K562 (cell line): Measurements from ENCODE around the gene WNT11. TPM values are rescaled to one million over a fixed set of nuclear protein-coding genes. Genes with fewer than 3 reads are reported as not detected.

ENCODE experiments used
- ATAC-seq: fragments of 200-7000 bp; cut with Tn5 transposase; 3 replicates; pipeline ENCODE4 v1.9.1; 2020; ENCODE audit warnings: moderate library complexity
- BruUV-seq: library from RNA; stranded (reverse); fragments of 400-500 nt; replicated peaks from 2 replicates; lab custom pipeline; 2021; lab: Mats Ljungman, UMichigan
- CTCF ChIA-PET: fragments of 300-600 bp; formaldehyde crosslinking; extraction: SDS; loops from one replicate; lab custom pipeline; 2021; ENCODE audit warnings: low intra/inter-chr PET ratio; lab: Yijun Ruan, JAX
- POLR2A ChIA-PET: fragments of 300-600, 350-650 bp; sonication (Branson Sonifier 250); formaldehyde crosslinking; extraction: SDS; loops from one replicate; lab custom pipeline; 2021; ENCODE audit warnings: antibody characterized with exemption, inconsistent platforms; lab: Yijun Ruan, JAX
- DNase-seq, 4 experiments: peaks; one replicate each; pipeline versions ENCODE4 v3.0.0 to v3.0.0-alpha.2; 2011 to 2018; ENCODE audit warnings: low spot score in 3 of 4, mixed read lengths in 3 of 4; ENCODE audit errors: extremely low read depth in 1 of 4
- FAIRE-seq: peaks from 2 replicates; lab custom pipeline; 2011; peaks lifted over from hg19 to GRCh38; lab: Jason Lieb, UNC
- H2AFZ ChIP-seq: 2 replicates; pipeline ENCODE4 v1.6.0; 2011; ENCODE audit warnings: low read depth, low read length, control low read depth, inconsistent platforms
- H3K27ac ChIP-seq: fragments of 200-600 bp; 3 replicates; pipeline ENCODE4 v1.8.0; 2011; ENCODE audit warnings: low read depth, mild to moderate bottlenecking, control low read depth, inconsistent platforms, low read length, moderate library complexity, mixed read lengths; ENCODE audit errors: extremely low read depth
- H3K27me3 ChIP-seq, 2 experiments: fragments of 300-600 bp in 1 of 2; 2 replicates in 1 of 2; 3 replicates in 1 of 2; pipeline versions ENCODE4 v1.6.0 to v1.8.0; 2011; ENCODE audit warnings: inconsistent platforms in 2 of 2, low read length in 2 of 2, mild to moderate bottlenecking in 1 of 2, mixed read lengths in 1 of 2, moderate library complexity in 1 of 2; ENCODE audit not compliant: control insufficient read depth in 2 of 2, insufficient read depth in 2 of 2
- H3K36me3 ChIP-seq: fragments of 300-600 bp; 3 replicates; pipeline ENCODE4 v1.8.0; 2011; ENCODE audit warnings: mild to moderate bottlenecking, low read length, inconsistent platforms; ENCODE audit not compliant: control insufficient read depth, insufficient read depth
- H3K4me1 ChIP-seq, 2 experiments: fragments of 200-600 bp in 1 of 2; replicated peaks in 1 of 2; 2 replicates in 1 of 2; 3 replicates in 1 of 2; pipeline versions ENCODE4 v1.5.1 to v1.8.0; 2011; ENCODE audit warnings: inconsistent platforms in 2 of 2, low read length in 2 of 2, mild to moderate bottlenecking in 1 of 2, mixed read lengths in 1 of 2, moderate library complexity in 1 of 2; ENCODE audit not compliant: control insufficient read depth in 2 of 2, insufficient read depth in 2 of 2
- H3K4me2 ChIP-seq: 2 replicates; pipeline ENCODE4 v1.6.1; 2011; ENCODE audit warnings: low read length, control low read depth, inconsistent platforms, mixed read lengths; ENCODE audit not compliant: insufficient read depth
- H3K4me3 ChIP-seq: fragments of 200-600 bp; sonication (generic), shearing (Covaris generic); 2 replicates; pipeline ENCODE4 v1.5.1; 2016; ENCODE audit warnings: control low read depth, inconsistent platforms
- H3K79me2 ChIP-seq: fragments of 200-600 bp; 3 replicates; pipeline ENCODE4 v1.8.0; 2011; ENCODE audit warnings: low read length, inconsistent platforms; ENCODE audit not compliant: control insufficient read depth, insufficient read depth
- H3K9ac ChIP-seq, 2 experiments: 2 replicates each; pipeline versions ENCODE4 v1.6.0 to v1.6.1; 2011; ENCODE audit warnings: low read depth in 2 of 2, low read length in 2 of 2, control low read depth in 1 of 2, inconsistent platforms in 1 of 2, mild to moderate bottlenecking in 1 of 2, mixed read lengths in 1 of 2; ENCODE audit not compliant: insufficient read depth in 1 of 2
- H3K9me1 ChIP-seq: one replicate; pipeline ENCODE4 v1.6.0; 2011; ENCODE audit warnings: inconsistent platforms, mild to moderate bottlenecking, low read length, moderate library complexity; ENCODE audit not compliant: control insufficient read depth, insufficient read depth
- H3K9me3 ChIP-seq: replicated peaks from 2 replicates; pipeline ENCODE4 v1.5.1; 2011; ENCODE audit warnings: low read depth, low read length, inconsistent platforms; ENCODE audit not compliant: control insufficient read depth, insufficient read depth
- H4K20me1 ChIP-seq: replicated peaks from 2 replicates; pipeline ENCODE4 v1.6.1; 2011; ENCODE audit warnings: low read length, inconsistent platforms, mixed read lengths; ENCODE audit not compliant: control insufficient read depth, insufficient read depth
- CLOCK ChIP-seq: fragments of 250-450 bp; sonication (Bioruptor Pico); IDR thresholded peaks from 2 replicates; pipeline ENCODE4 v1.4.0; 2020; ENCODE audit warnings: mild to moderate bottlenecking, moderate library complexity, borderline replicate concordance
- COPS2 ChIP-seq: fragments of 450-650 bp; conservative IDR thresholded peaks from 2 replicates; pipeline ENCODE4 v1.6.1; 2016; ENCODE audit warnings: mild to moderate bottlenecking, moderate library complexity
- CREBBP ChIP-seq: IDR thresholded peaks from one replicate; pipeline ENCODE4 v1.6.1; 2012; ENCODE audit warnings: low read depth, mild to moderate bottlenecking, control low read depth, inconsistent platforms, low read length
- E2F4 ChIP-seq: sonication (generic); formaldehyde crosslinking; IDR thresholded peaks from 2 replicates; pipeline ENCODE4 v1.8.0; 2022; ENCODE audit warnings: mild to moderate bottlenecking, low read depth, missing genetic modification reagents
- GATAD2A ChIP-seq: fragments of 450-650 bp; IDR thresholded peaks from 2 replicates; pipeline ENCODE4 v1.6.1; 2017
- GATAD2B ChIP-seq: fragments of 450-650 bp; IDR thresholded peaks from 2 replicates; pipeline ENCODE4 v1.6.1; 2017; ENCODE audit warnings: mild to moderate bottlenecking, borderline replicate concordance
- NR4A1 ChIP-seq, 2 experiments: fragments of 250-450 bp in 1 of 2; fragments of 450-650 bp in 1 of 2; sonication (Bioruptor Pico) in 1 of 2; IDR thresholded peaks; 2 replicates each; pipeline versions ENCODE4 v1.4.0 to v1.6.1; 2016 to 2020; ENCODE audit warnings: mild to moderate bottlenecking in 2 of 2, missing compliant biosample characterization in 1 of 2, missing genetic modification characterization in 1 of 2, moderate library complexity in 1 of 2
- PHF8 ChIP-seq: fragments of 200-600 bp; sonication (generic); IDR thresholded peaks from 2 replicates; pipeline ENCODE4 v1.6.1; 2012; ENCODE audit warnings: mixed run types, mild to moderate bottlenecking, inconsistent platforms, low read length, moderate library complexity, borderline replicate concordance
- SETDB1 ChIP-seq: IDR thresholded peaks from one replicate; pipeline ENCODE4 v1.6.1; 2012; ENCODE audit warnings: low read length, control low read depth, inconsistent platforms
- SLC30A9 ChIP-seq: fragments of 250-450 bp; sonication (Bioruptor Pico); IDR thresholded peaks from 2 replicates; pipeline ENCODE4 v1.8.0; 2022; ENCODE audit warnings: mild to moderate bottlenecking, moderate library complexity
- ZBTB2 ChIP-seq: fragments of 450-650 bp; IDR thresholded peaks from 2 replicates; pipeline ENCODE4 v1.6.1; 2016; ENCODE audit warnings: antibody characterized with exemption
- ZKSCAN3 ChIP-seq: fragments of 250-450 bp; sonication (Bioruptor Pico); IDR thresholded peaks from 2 replicates; pipeline ENCODE4 v1.4.0; 2020
- WGBS: fragments of 100-300 bp; shearing (Covaris generic); methylation state at CpG from one replicate; pipeline ENCODE4 v1.1.6; 2016; ENCODE audit warnings: low coverage, mixed read lengths; ENCODE audit not compliant: insufficient coverage; ENCODE audit errors: missing lambda C conversion rate; 5-methylcytosine and 5-hydroxymethylcytosine counted together
- in situ Hi-C: fragments of 300-500 bp; cut with MboI; formaldehyde crosslinking; loops from 4 replicates; pipeline ENCODE4 v1.15.0; 2018; ENCODE audit warnings: inconsistent platforms, mixed read lengths
- intact Hi-C: fragments of 100-400 bp; cut with micrococcal nuclease; formaldehyde crosslinking; loops from 2 replicates; pipeline ENCODE4 v1.14.2; 2022
- polyA plus RNA-seq, 8 experiments: library from polyadenylated mRNA; depleted of rRNA in 4 of 8; stranded (reverse) in 5 of 8; unstranded in 3 of 8; fragments of >200 nt; fragmentation: Nextera tagmentation in 2 of 8; fragmentation: Illumina TruSeq in 1 of 8; extraction: Ambion mirVana in 2 of 8; extraction: Trizol in 1 of 8; gene quantifications; 2 replicates each; pipeline versions ENCODE4 v1.2.1 to v1.2.3, GENCODE V29; 2011 to 2014; ENCODE audit warnings: inconsistent platforms in 1 of 8, missing spikeins in 1 of 8
- total RNA-seq, 7 experiments: library from RNA; depleted of rRNA in 6 of 7; stranded (reverse); fragments of >200 nt in 6 of 7; fragmentation: Illumina TruSeq in 2 of 7; extraction: Trizol in 2 of 7; gene quantifications; 2 replicates each; pipeline versions ENCODE4 v1.2.1 to v1.2.3, GENCODE V29; 2011 to 2021; ENCODE audit warnings: low replicate concordance in 1 of 7

Gene WNT11
- total and polyA plus RNA-seq, 9 of the 15 experiments (the other 6 are each of a cell fraction or from before 2014, with no cell fraction given): 0.03 to 0.20 (median 0.09) TPM; not detected in 4

DNA sequence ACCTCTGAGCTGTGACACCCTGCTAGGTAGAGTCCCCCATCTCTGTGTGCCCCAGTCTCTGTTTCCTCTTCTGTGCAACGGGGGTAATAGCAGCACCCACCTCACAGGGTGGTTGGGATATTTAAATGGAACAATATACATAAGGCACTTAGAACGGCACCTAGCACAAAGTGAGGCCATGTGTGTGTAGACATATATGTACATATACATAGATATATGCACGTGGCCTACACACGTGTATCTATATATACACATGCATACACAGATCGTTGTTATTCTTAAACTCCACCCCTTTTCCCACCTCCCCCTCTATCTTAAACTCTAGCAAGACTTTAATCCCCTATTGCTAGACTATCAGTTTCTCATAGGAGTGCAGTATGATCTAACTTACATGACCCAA, 2.4 kb downstream of the WNT11 start:
- BruUV-seq: no TSS peak
- intact Hi-C loops: loop anchor here (10.0 kb wide), 1 partner anchor 481 kb away; no protein-coding TSS in a partner anchor
- in situ Hi-C loops: no loop called here
- Histone ChIP-seq H3K9me1 (no peaks in the 10 kb centered on the region), H3K27me3 (peaks cover 0 to 29% of the 10 kb centered on the region in 2 experiments; a peak in 2 of 5 replicates), H3K79me2 (no peaks in the 10 kb centered on the region), H2AFZ (no peak overlapping the region), H3K36me3 (no peaks in the 10 kb centered on the region), H3K9me3 (no peaks in the 10 kb centered on the region), H3K27ac (no peak overlapping the region), H3K4me2 (no peak overlapping the region), H3K4me3 (no peak overlapping the region), H3K9ac (no peak overlapping the region), H4K20me1 (no peaks in the 10 kb centered on the region), H3K4me1 (peaks cover 18 to 53% of the 10 kb centered on the region in 2 experiments; a peak in 4 of 5 replicates)
- FAIRE-seq (no peak), DNase-seq (no peak), ATAC-seq (no peak)
- no peak for TF ChIP-seq ZKSCAN3 (CRISPR knock-in tag)
- no peak for TF ChIP-seq GATAD2A
- TF ChIP-seq CREBBP: no peak
- no peak for TF ChIP-seq CLOCK (CRISPR knock-in tag)
- TF ChIP-seq SLC30A9 (CRISPR knock-in tag): no peak
- no peak for TF ChIP-seq SETDB1
- no peak for TF ChIP-seq ZBTB2
- TF ChIP-seq E2F4 (CRISPR knock-in tag): no peak
- TF ChIP-seq COPS2: no peak
- no peak for TF ChIP-seq NR4A1 (CRISPR knock-in tag; IDR thresholded peaks at IDR 0.05)
- TF ChIP-seq NR4A1 (tag; IDR thresholded peaks at IDR 0.05): no peak
- no peak for TF ChIP-seq GATAD2B
- no peak for TF ChIP-seq PHF8
- ChIA-PET POLR2A (no interaction called here), CTCF (no interaction called here)
- WGBS: 17% methylated on average over 5 of the region's 5 CpGs
